ENCODE measurements around the gene POU4F1. TPM values are rescaled to one million over a fixed set of nuclear protein-coding genes. Genes with fewer than 3 reads are reported as not detected.

The POU4F1 gene
- total and polyA plus RNA-seq, 2 experiments from 2014 or later = 0.03 to 0.05 TPM

DNA sequence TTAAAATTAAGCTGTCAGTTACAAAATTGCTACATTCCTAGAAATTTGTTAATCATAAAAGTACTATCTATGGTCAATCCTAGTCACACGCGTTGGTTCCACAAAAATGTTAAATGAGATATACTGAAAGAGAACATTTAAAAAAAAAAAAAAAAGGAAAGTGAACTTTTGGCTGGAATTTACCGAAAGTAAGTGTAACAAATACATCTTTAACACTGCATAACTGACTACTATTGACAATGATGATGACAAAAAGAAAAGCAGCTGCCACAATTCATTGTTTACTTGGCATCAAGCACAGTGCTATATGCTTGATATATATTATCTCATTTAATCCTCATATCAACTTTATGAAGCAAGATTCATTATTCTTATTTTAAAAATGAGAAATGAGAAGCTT, 19.8 kb upstream of the POU4F1 start:
- Histone ChIP-seq H3K4me3 (no peak overlapping the region), H3F3A (replicated peaks; ENCODE audit: low read depth) (no peaks in the 10 kb centered on the region), H3K36me3 (ENCODE audit: insufficient read depth) (no peaks in the 10 kb centered on the region), H3K27ac (ENCODE audit: low read depth) (no peak overlapping the region), H3K79me2 (replicated peaks; ENCODE audit: insufficient read depth) (no peaks in the 10 kb centered on the region), H3K27me3 (ENCODE audit: insufficient read depth) (no peaks in the 10 kb centered on the region), H3K4me2 (no peak overlapping the region), H2AFZ (no peak overlapping the region), H4K20me1 (replicated peaks; ENCODE audit: insufficient read depth) (peaks cover 23% of the 10 kb centered on the region), H3K4me1 (ENCODE audit: insufficient read depth) (no peaks in the 10 kb centered on the region), H3K9me2 (ENCODE audit: insufficient read depth) (no peaks in the 10 kb centered on the region)
- Mint-ChIP-seq H3K27me3 (ENCODE audit: insufficient read depth, low read depth, poor library complexity) (no peaks in the 10 kb centered on the region), H3K4me3 (no peak overlapping the region), H3K27ac (no peak overlapping the region), H3K9me3 (no peaks in the 10 kb centered on the region), H3K4me1 (no peaks in the 10 kb centered on the region; the same call in 2 of the 3 replicates), H3K36me3 (ENCODE audit: low read depth) (peaks cover 13% of the 10 kb centered on the region; the same call in 2 of the 3 replicates)
- no peak for DNase-seq (ENCODE audit: low spot score)
- no peak for ATAC-seq
- no peak for TF ChIP-seq STAT1 (IDR thresholded peaks at IDR 0.05; ENCODE audit: unreplicated experiment)
- no peak for TF ChIP-seq EZH2phosphoT487 (IDR thresholded peaks at IDR 0.05; ENCODE audit: unreplicated experiment)
- no peak for TF ChIP-seq POLR2AphosphoS5 (IDR thresholded peaks at IDR 0.05; ENCODE audit: low read depth)
- TF ChIP-seq, protein P1, sequence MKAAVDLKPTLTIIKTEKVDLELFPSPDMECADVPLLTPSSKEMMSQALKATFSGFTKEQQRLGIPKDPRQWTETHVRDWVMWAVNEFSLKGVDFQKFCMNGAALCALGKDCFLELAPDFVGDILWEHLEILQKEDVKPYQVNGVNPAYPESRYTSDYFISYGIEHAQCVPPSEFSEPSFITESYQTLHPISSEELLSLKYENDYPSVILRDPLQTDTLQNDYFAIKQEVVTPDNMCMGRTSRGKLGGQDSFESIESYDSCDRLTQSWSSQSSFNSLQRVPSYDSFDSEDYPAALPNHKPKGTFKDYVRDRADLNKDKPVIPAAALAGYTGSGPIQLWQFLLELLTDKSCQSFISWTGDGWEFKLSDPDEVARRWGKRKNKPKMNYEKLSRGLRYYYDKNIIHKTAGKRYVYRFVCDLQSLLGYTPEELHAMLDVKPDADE (IDR thresholded peaks at IDR 0.05) = no peak
- TF ChIP-seq JUNB (IDR thresholded peaks at IDR 0.05; ENCODE audit: unreplicated experiment) = no peak
- TF ChIP-seq ZNF114 (CRISPR knock-in tag; IDR thresholded peaks at IDR 0.05) = no peak
- TF ChIP-seq, protein P2, sequence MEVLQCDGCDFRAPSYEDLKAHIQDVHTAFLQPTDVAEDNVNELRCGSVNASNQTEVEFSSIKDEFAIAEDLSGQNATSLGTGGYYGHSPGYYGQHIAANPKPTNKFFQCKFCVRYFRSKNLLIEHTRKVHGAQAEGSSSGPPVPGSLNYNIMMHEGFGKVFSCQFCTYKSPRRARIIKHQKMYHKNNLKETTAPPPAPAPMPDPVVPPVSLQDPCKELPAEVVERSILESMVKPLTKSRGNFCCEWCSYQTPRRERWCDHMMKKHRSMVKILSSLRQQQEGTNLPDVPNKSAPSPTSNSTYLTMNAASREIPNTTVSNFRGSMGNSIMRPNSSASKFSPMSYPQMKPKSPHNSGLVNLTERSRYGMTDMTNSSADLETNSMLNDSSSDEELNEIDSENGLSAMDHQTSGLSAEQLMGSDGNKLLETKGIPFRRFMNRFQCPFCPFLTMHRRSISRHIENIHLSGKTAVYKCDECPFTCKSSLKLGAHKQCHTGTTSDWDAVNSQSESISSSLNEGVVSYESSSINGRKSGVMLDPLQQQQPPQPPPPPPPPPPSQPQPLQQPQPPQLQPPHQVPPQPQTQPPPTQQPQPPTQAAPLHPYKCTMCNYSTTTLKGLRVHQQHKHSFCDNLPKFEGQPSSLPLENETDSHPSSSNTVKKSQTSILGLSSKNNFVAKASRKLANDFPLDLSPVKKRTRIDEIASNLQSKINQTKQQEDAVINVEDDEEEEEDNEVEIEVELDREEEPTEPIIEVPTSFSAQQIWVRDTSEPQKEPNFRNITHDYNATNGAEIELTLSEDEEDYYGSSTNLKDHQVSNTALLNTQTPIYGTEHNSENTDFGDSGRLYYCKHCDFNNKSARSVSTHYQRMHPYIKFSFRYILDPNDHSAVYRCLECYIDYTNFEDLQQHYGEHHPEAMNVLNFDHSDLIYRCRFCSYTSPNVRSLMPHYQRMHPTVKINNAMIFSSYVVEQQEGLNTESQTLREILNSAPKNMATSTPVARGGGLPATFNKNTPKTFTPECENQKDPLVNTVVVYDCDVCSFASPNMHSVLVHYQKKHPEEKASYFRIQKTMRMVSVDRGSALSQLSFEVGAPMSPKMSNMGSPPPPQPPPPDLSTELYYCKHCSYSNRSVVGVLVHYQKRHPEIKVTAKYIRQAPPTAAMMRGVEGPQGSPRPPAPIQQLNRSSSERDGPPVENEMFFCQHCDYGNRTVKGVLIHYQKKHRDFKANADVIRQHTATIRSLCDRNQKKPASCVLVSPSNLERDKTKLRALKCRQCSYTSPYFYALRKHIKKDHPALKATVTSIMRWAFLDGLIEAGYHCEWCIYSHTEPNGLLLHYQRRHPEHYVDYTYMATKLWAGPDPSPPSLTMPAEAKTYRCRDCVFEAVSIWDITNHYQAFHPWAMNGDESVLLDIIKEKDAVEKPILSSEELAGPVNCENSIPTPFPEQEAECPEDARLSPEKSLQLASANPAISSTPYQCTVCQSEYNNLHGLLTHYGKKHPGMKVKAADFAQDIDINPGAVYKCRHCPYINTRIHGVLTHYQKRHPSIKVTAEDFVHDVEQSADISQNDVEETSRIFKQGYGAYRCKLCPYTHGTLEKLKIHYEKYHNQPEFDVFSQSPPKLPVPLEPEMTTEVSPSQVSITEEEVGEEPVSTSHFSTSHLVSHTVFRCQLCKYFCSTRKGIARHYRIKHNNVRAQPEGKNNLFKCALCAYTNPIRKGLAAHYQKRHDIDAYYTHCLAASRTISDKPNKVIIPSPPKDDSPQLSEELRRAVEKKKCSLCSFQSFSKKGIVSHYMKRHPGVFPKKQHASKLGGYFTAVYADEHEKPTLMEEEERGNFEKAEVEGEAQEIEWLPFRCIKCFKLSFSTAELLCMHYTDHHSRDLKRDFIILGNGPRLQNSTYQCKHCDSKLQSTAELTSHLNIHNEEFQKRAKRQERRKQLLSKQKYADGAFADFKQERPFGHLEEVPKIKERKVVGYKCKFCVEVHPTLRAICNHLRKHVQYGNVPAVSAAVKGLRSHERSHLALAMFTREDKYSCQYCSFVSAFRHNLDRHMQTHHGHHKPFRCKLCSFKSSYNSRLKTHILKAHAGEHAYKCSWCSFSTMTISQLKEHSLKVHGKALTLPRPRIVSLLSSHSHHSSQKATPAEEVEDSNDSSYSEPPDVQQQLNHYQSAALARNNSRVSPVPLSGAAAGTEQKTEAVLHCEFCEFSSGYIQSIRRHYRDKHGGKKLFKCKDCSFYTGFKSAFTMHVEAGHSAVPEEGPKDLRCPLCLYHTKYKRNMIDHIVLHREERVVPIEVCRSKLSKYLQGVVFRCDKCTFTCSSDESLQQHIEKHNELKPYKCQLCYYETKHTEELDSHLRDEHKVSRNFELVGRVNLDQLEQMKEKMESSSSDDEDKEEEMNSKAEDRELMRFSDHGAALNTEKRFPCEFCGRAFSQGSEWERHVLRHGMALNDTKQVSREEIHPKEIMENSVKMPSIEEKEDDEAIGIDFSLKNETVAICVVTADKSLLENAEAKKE (CRISPR knock-in tag; IDR thresholded peaks at IDR 0.05) = no peak
- TF ChIP-seq CREB1 (CRISPR knock-in tag; IDR thresholded peaks at IDR 0.05; ENCODE audit: low read depth) = no peak
- no peak for TF ChIP-seq NANOG (IDR thresholded peaks at IDR 0.05; ENCODE audit: borderline replicate concordance)
- TF ChIP-seq, protein P3, sequence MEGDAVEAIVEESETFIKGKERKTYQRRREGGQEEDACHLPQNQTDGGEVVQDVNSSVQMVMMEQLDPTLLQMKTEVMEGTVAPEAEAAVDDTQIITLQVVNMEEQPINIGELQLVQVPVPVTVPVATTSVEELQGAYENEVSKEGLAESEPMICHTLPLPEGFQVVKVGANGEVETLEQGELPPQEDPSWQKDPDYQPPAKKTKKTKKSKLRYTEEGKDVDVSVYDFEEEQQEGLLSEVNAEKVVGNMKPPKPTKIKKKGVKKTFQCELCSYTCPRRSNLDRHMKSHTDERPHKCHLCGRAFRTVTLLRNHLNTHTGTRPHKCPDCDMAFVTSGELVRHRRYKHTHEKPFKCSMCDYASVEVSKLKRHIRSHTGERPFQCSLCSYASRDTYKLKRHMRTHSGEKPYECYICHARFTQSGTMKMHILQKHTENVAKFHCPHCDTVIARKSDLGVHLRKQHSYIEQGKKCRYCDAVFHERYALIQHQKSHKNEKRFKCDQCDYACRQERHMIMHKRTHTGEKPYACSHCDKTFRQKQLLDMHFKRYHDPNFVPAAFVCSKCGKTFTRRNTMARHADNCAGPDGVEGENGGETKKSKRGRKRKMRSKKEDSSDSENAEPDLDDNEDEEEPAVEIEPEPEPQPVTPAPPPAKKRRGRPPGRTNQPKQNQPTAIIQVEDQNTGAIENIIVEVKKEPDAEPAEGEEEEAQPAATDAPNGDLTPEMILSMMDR (conservative IDR thresholded peaks at IDR 0.05; ENCODE audit: low read depth in 2 of 2) = no peak
- no peak for TF ChIP-seq EZH2 (IDR thresholded peaks at IDR 0.05; ENCODE audit: low read depth, unreplicated experiment)
- TF ChIP-seq, protein P4, sequence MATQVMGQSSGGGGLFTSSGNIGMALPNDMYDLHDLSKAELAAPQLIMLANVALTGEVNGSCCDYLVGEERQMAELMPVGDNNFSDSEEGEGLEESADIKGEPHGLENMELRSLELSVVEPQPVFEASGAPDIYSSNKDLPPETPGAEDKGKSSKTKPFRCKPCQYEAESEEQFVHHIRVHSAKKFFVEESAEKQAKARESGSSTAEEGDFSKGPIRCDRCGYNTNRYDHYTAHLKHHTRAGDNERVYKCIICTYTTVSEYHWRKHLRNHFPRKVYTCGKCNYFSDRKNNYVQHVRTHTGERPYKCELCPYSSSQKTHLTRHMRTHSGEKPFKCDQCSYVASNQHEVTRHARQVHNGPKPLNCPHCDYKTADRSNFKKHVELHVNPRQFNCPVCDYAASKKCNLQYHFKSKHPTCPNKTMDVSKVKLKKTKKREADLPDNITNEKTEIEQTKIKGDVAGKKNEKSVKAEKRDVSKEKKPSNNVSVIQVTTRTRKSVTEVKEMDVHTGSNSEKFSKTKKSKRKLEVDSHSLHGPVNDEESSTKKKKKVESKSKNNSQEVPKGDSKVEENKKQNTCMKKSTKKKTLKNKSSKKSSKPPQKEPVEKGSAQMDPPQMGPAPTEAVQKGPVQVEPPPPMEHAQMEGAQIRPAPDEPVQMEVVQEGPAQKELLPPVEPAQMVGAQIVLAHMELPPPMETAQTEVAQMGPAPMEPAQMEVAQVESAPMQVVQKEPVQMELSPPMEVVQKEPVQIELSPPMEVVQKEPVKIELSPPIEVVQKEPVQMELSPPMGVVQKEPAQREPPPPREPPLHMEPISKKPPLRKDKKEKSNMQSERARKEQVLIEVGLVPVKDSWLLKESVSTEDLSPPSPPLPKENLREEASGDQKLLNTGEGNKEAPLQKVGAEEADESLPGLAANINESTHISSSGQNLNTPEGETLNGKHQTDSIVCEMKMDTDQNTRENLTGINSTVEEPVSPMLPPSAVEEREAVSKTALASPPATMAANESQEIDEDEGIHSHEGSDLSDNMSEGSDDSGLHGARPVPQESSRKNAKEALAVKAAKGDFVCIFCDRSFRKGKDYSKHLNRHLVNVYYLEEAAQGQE (IDR thresholded peaks at IDR 0.05; ENCODE audit: unreplicated experiment) = no peak
- TF ChIP-seq ZNF331 (CRISPR knock-in tag; IDR thresholded peaks at IDR 0.05; ENCODE audit: low read depth) = no peak
